NCI-H774 (cell line): Measurements from ENCODE around the gene KRTAP3-2.
"Not testable (repeated sequence)": the region's sequence is repeated elsewhere in the genome, so short reads cannot be mapped to it uniquely, and the experiment has no call there.

Experiments used
- DNase-seq: peaks from one replicate; lab custom pipeline; 2025; lab: John Stamatoyannopoulos, UW

The KRTAP3-2 gene

DNA sequence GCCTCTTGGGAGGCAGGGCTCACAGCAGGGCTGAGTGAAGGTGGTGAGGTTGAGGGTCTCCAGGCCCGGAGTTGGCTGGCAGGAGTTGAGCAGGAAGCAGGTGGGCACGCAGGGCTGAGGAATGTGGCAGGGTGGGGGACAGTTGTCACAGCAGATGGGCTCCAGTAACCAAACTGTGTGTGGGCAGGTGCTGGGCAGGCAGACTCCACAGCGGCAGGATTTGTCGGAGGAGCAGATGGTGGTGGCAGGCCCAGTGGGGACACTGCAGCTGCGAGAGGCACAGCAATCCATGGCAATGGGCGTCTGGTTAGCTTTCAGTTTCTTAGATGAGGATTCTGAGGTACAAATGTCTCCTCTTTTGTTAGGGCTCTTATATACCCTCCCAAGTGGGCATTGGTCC is at the start of gene KRTAP3-2:
Gene KRTAP3-2, minus strand, starts transcription at position 344 of the 400 bp plus-strand sequence. Its CDS starts 53 bp downstream, at position 291.
- not testable (repeated sequence) for DNase-seq

DNA sequence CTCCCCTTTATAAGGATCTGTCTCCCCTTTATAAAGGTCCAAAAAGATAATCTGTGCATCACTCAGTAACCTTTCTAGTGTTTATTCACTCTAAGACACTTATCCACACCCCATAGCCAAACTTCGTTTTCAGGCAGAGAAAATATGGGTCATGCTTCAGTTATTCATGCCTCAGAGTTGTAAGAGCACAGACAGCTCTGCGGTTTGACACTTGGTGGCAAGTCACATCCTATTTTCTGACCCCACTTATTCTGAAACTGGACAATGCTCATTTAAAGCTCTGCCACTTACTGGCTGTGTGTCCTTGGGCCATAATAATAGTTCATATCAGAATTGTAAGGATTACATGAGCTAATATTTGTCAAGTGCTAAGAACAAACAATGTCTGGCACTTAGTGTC is 49.4 kb upstream of the KRTAP3-2 start:
- DNase-seq, result no peak

DNA sequence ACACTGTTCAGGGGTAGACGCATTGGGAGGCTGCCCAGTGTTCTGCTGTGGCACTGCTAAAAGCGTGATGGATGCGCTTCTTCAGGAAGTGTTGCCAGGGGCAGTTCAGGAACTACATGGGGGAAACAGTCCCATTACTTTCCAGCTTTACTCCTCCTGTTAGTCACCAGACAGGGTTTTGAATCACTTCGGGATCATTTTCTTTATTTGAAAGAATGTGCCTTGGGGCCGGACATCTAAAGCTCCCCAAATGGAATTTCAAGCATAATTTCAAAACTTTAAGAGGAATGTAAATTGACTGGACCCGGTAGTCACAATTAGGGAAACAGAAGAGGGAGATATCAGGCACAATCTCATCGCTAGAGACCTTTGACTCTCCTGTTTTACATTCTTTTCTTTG is 48.7 kb upstream of the KRTAP3-2 start:
- no peak for DNase-seq

DNA sequence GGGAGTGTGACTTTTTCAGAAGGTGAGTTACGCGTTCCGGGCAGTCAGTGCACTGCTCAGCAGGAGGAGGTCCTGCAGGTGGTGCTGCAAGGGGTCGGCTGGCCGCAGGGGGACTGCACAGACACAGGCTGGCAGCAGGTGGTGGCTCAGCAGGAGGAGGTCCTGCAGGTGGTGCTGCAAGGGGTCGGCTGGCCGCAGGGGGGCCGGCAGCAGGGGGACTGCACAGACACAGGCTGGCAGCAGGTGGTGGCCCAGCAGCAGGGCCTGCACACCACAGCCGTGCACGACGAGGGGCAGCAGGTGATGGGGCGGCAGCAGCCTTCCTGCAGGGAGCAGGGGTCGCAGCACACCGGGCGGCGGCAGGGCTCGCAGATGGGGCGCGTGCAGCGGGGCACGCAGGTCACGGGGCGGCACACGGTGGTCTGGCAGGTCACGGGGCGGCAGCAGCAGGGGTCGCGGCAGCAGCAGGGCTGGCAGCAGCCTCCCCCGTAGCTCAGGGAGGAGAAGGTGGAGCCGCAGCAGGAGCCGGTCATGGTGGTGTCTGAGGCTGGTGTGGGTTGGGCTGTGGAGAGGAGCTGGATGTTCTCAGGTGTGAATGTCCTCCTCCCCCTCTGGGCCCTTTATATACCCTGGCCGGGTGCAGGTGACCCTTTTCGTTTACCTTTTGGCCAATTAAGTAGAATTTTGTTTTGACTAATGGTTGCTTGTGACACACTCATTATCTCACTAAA is 47.2 kb upstream of the KRTAP3-2 start, which contains the start of gene KRTAP2-1:
Gene KRTAP2-1, minus strand, starts transcription at position 582 of the 731 bp plus-strand sequence. Its CDS starts 49 bp downstream, at position 533.
- DNase-seq, result not testable (repeated sequence)

DNA sequence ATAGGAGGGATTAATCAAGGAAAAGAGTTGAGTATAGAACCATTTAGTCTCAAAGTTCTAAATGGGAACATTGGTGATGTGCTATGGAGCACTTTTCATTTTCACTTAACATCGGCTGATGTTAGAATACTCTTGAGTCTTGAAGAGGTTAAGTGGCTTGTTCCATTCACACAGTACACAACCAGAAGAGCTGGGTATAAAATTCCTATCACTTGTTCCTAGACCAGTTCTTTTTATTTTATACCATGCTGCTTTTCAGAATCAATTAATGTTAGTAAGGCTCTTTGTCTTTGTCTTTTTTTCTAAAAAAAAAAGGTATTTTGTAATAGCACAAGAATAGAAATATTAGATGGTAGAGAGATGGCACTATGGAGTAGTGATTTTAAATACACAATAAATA is 43.2 kb upstream of the KRTAP3-2 start:
- DNase-seq, result no peak

DNA sequence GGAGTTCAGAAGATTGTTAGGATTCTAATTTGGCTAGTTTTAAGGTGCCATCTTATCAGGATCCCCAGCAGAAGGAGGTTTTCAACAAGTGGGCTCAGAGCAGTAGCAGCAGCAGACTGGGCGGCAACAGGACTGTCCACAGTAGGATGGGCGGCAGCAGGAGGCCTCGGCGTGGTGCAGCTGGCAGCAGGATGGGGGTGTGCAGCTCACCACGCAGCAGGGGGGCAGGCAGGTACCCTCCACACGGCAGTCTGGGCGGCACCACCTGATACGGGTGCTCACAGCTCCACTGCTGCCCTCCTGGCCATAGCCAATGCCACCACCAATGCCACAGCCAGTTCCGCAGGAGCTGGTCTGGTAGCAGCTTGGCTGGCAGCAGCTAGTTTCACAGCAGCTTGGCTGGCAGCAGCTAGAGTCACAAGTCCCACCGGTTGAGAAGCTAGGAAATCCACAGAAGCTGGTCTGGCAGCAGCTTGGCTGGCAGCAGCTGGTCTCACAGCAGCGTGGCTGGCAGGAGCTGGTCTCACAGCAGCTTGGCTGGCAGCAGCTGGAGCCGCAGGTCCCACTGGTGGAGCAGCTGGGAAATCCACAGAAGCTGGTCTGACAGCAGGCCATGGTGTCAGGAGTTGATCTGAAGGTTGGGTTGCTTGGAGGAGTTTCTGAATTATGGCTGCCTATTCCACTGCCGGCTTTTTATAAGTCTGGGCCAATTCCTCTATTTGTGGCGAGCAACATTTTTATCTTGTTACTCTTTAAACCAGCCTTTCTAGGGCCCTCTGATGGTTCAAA is 41.3 kb upstream of the KRTAP3-2 start, which contains the start of gene KRTAP1-1:
Gene KRTAP1-1, minus strand, starts transcription at position 668 of the 789 bp plus-strand sequence. Its CDS starts 53 bp downstream, at position 615.
- DNase-seq, result peak; percentile 76

DNA sequence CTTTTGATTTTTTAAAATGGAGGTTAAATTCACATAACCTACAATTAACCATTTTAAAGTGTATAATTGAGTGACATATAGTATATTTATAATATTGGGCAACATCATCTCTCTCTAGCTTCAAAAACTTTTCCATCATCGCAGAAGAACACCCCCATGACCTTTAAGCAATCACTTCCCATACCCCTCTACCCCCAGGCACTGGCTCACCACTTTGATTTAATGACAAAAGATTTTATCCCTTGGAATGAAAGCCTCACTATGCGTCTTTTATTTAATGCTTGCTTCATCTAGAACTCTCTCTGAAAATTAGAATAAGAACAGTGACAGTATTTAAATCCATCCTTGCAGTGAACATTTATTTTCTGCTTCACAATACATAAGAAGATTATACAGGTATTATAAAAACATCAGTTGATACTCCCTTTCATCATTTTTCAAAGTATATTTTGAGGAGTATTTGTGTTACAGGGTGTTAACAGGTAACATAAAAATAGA is 38.2 kb upstream of the KRTAP3-2 start:
- no peak for DNase-seq

DNA sequence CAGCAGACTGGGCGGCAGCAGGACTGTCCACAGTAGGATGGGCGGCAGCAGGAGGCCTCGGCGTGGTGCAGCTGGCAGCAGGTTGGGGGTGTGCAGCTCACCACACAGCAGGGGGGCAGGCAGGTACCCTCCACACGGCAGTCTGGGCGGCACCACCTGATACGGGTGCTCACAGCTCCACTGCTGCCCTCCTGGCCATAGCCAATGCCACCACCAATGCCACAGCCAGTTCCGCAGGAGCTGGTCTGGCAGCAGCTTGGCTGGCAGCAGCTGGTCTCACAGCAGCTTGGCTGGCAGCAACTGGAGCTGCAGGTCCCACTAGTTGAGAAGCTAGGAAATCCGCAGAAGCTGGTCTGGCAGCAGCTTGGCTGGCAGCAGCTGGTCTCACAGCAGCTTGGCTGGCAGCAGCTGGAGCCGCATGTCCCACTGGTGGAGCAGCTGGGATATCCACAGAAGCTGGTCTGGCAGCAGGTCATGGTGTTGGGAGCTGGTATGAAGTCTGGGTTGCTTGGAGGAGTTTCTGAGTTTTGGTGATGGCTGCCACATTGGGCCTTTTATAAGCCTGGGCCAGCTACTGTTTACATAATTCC is 34.7 kb upstream of the KRTAP3-2 start, which contains the start of gene KRTAP1-3:
Gene KRTAP1-3, minus strand, starts transcription at position 529 of the 590 bp plus-strand sequence. Its CDS starts 53 bp downstream, at position 476.
- peak; percentile 90 for DNase-seq

DNA sequence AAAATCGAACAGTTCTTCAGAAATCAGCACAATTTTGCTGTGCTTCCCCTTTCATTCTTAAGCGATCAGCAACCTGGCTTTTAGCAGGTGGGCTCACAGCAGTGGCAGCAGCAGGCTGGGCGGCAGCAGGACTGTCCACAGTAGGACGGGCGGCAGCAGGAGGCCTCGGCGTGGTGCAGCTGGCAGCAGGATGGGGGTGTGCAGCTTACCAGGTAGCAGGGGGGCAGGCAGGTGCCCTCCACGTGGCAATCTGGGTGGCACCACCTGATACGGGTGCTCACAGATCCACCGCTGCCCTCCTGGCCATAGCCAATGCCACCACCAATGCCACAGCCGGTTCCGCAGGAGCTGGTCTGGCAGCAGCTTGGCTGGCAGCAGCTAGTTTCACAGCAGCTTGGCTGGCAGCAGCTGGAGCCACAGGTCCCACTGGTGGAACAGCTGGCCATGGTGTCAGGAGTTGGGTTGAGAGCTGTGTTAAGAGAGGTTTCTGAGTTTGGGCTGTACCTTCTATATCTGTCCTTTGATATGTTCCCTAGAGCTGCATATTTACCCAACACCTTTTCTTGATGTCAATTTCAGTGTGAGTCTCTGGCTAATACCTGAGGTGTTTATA is 30.0 kb upstream of the KRTAP3-2 start, which contains the start of gene KRTAP1-4:
Gene KRTAP1-4, minus strand, starts transcription at position 563 of the 613 bp plus-strand sequence. Its CDS starts 117 bp downstream, at position 446.
- no peak for DNase-seq

DNA sequence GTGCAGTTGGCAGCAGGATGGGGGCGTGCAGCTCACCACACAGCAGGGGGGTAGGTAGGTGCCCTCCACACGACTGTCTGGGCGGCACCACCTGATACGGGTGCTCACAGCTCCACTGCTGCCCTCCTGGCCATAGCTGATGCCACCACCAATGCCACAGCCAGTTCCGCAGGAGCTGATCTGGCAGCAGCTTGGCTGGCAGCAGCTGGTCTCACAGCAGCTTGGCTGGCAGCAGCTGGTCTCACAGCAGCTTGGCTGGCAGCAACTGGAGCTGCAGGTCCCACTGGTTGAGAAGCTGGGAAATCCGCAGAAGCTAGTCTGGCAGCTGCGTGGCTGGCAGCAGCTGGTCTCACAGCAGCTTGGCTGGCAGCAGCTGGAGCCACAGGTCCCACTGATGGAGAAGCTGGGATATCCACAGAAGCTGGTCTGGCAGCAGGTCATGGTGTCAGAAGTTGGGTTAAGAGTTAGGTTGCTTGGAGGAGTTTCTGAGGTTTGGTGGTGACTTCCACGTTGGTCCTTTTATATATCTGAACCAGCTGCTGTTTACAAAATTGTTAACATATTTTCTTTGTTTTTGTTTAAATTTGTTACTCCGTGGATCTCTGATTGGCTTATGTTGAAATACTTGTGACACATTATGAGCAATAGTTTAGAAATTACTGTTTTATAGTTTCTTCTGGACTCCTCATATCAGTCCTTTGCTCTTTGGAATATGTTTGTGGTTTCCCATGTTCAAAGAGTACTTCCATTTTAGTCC is 27.2 kb upstream of the KRTAP3-2 start, which contains the start of gene KRTAP1-5:
Gene KRTAP1-5, minus strand, starts transcription at position 494 of the 757 bp plus-strand sequence. Its CDS starts 53 bp downstream, at position 441.
- peak; percentile 57 for DNase-seq

DNA sequence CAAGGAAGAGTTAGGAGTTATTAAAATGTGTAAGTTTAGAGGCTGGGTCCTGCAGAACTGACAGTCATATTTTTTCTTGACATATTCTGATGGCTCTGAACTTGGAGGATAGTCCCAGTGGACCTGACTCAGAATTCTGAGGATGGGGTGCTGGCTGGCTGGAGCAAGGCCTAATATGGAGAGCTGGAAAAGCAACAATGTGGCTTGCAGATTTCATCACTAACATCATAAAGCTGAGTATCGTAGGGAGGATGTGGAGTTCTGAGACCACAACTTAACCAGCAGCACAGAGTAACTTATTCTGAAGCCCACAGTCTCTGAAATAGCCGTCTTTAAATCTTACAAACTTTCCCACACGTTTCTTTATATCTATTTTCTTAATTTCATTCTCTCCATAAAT is 25.0 kb upstream of the KRTAP3-2 start:
- no peak for DNase-seq

DNA sequence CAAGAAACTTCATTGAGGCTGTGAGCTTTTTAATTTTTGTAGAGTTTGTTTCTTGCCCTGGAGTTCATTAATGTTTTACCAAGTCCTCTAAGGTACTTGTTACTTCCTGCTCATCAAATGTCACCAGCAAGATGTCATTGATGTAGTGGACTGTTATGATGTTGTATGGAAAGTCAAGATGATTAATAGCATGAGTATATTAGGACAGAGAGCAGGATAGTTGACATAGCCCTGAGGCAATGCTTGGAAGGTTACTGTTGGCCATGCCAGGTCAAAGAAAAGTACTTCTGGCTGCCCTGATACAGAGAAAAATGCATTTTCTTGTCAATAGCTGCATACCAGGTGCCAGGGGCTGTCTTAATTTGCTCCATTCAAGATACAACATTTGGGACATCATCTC is 20.6 kb upstream of the KRTAP3-2 start:
- no peak for DNase-seq

DNA sequence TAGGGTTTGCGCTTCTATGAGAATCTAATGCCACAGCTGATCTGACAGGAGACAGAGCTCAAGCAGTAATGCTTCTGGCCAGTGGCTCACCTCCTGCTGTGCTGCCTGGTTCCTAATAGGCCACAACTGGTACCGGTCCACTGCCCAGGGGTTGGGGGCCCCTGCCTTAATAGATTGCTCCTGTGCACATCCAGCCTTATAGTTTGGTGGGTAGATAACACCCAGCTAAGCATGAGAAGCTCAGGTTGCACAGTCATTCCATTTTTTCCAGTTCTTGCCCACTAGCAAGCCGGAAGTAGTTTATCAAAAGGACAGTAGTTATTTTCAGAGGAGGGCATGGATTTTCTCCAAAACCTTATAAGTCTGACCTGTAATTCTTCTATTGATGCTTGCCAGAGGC is 19.7 kb upstream of the KRTAP3-2 start:
- DNase-seq, result no peak

DNA sequence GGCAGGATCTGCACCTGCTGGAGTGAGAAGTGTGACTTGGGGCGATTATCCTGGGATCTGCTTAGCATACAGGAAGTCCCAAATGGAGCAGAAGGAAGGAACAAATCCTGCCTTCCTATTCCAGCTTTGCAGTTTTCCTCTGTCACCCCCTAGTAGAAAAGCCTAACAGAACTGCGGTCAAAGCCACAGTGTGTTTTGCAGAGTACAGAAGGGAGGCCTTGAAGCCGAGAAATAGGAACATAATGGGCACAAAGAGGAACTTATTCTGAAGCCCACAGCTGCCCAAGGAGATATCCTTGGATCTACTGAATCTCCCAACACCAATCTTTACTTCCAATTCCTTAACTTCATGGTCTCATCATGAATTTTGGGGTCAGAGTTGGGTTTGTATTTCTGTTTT is 18.8 kb upstream of the KRTAP3-2 start:
- DNase-seq, result no peak

DNA sequence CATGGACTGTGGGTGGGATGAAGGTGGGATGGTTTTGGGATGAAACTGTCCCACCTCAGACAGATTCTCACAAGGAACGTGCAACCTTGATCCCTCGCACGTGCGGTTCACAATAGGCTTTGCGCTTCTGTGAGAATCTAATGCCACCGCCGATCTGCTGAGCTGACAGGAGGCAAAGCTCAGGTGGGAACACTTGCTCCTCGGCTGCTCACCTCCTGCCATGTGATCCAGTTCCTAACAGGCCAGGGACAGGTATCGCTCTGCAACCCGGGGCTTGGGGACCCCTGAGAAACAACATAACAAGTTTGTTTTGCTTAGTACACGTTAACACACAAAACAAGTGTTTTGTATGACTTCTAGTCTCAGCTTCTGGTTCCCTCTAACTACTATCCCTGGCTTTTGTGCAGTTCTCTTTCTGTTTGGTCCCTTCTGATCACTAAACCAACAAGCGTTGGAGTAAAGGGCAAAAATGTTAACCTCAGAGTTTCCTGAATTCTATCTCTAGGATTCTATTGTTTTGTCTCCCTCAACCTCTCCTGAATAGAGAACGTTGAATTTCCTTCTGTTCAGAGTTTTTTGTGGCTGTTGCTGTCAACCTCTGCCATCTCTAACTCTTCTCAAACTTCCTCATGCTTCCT is 17.0 kb upstream of the KRTAP3-2 start:
- no peak for DNase-seq

DNA sequence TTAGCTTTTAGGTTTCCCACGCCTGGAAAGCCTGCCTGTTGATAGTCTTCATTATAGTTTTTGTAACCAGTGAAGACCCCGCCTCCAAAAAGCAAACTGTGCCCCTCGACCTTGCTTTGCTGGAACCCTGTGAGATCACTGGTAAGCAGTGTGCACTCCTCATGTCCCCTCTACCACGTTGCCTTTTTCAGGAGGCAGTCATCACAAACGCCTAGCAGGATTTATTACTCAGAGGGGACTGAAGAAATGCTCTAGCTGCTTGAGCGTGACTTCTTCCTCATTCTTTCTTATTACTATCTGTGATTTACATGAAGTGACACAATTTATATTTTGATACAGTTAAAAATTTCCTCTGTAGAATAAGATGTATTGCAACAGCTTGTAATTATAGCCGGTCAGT is 15.7 kb upstream of the KRTAP3-2 start:
- no peak for DNase-seq

DNA sequence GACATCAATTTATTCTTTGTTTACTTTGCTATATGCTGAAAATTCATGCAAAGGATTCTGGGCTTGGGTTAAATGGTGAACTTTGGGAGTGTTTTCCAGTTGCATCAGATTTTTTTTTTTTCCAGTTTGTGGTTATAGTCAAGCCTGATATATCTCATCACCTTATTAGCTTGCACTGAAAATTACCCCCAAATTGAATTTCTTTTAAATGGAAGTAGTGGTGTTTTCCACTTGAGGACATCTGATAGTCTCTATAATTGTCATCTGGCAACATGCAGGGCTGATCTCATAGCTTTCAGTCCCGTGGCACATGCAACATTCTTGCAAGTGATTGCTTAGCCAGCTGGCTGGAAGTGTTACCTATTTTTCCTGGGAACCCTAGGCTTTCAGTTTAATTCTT is 13.9 kb upstream of the KRTAP3-2 start:
- DNase-seq, result no peak

DNA sequence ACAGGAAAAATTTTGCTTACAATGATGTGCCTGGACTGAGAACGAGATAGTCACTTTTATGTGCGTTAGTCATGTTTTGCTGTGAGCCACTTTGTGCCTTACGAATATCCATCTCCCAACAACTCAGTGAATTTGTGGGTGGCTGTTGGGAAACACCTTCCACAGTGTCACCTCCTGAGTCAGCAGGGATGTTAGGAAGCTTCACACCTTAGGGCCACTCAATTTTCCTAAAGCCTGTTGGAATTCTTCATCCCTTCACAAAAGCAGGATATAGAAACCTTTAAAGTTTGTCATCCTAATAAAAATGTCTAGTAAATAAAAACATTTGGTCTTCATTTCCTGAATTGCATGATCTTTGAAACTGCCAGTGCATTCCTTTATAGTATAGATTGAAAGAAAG is 13.5 kb upstream of the KRTAP3-2 start:
- no peak for DNase-seq

DNA sequence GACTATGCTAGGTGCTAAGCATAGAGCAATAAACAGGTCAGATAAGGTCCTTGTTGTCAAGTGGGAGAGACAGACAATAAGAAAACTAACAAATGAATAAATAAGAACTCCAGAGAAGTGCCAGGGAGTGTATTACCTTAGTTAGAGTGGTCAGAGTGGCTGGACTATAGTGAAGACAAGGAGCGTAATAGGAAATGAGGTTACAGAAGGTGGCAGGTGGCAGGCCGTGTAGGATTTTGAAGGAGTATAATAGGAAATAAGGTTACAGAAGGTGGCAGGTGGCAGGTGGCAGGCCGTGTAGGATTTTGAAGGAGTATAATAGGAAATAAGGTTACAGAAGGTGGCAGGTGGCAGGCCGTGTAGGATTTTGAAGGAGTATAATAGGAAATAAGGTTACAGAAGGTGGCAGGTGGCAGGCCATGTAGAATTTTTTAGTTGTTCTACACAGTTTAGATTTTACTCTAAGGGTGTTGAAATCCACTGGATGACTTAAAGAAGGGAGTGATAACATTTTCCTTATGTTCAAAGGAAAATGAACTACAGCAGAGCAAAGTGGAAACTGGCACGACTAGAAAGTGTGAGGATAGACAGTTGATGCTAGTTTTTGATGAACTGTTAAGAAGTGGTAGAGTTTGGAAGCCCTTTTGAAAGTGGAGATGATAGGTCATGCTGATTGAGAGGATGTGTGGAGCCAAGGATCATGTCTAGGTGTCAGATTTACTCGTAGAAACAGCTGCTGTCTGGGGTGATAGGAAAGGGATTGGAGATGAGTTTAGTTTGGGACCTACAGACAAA is 12.8 kb upstream of the KRTAP3-2 start:
- peak; percentile 25 for DNase-seq
